H1 (cell line): Measurements from ENCODE around the gene ENPP1.

ENCODE experiments used
- EP300 ChIP-seq, 2 experiments: IDR thresholded peaks; 1 replicate in 1 of 2; 2 replicates in 1 of 2; pipeline ENCODE4 v1.6.1; 2011 to 2012; ENCODE audit warnings: low read depth in 2 of 2, low read length in 2 of 2, mild to moderate bottlenecking in 2 of 2, borderline replicate concordance in 1 of 2, inconsistent platforms in 1 of 2, moderate library complexity in 1 of 2
- EZH2 ChIP-seq: fragments of 200-600 bp; sonication (generic); IDR thresholded peaks from 2 replicates; pipeline ENCODE4 v1.7.1; 2012; ENCODE audit warnings: low read depth, mild to moderate bottlenecking, moderate library complexity, low read length, inconsistent platforms; ENCODE audit not compliant: severe bottlenecking
- RBBP5 ChIP-seq: IDR thresholded peaks from 2 replicates; pipeline ENCODE4 v1.7.1; 2012; ENCODE audit warnings: low read depth, mild to moderate bottlenecking, inconsistent platforms, low read length, moderate library complexity, borderline replicate concordance
- RNF2 ChIP-seq: fragments of 200-900, 300-1000 bp; sonication (generic); IDR thresholded peaks from 2 replicates; pipeline ENCODE4 v1.7.1; 2016; ENCODE audit warnings: borderline replicate concordance, low read depth, mild to moderate bottlenecking, antibody characterized with exemption, low read length; ENCODE audit not compliant: poor library complexity, severe bottlenecking; ENCODE audit errors: missing control alignments
- SRF ChIP-seq: IDR thresholded peaks from 2 replicates; pipeline ENCODE4 v1.6.1; 2011; ENCODE audit warnings: mild to moderate bottlenecking, low read depth, low read length, moderate library complexity
- TF ChIP-seq, protein P1 (sequence below), 3 experiments: IDR thresholded peaks; 1 replicate in 2 of 3; 2 replicates in 1 of 3; pipeline versions ENCODE4 v1.5.1 to v1.6.1; 2011; ENCODE audit warnings: low read length in 3 of 3, mild to moderate bottlenecking in 3 of 3, inconsistent platforms in 2 of 3, low read depth in 1 of 3, moderate library complexity in 1 of 3; ENCODE audit not compliant: insufficient read depth in 1 of 3; ENCODE audit errors: control extremely low read depth in 1 of 3
- TF ChIP-seq, protein P2 (sequence below): IDR thresholded peaks from 2 replicates; pipeline ENCODE4 v1.6.1; 2012; ENCODE audit warnings: inconsistent platforms

DNA sequence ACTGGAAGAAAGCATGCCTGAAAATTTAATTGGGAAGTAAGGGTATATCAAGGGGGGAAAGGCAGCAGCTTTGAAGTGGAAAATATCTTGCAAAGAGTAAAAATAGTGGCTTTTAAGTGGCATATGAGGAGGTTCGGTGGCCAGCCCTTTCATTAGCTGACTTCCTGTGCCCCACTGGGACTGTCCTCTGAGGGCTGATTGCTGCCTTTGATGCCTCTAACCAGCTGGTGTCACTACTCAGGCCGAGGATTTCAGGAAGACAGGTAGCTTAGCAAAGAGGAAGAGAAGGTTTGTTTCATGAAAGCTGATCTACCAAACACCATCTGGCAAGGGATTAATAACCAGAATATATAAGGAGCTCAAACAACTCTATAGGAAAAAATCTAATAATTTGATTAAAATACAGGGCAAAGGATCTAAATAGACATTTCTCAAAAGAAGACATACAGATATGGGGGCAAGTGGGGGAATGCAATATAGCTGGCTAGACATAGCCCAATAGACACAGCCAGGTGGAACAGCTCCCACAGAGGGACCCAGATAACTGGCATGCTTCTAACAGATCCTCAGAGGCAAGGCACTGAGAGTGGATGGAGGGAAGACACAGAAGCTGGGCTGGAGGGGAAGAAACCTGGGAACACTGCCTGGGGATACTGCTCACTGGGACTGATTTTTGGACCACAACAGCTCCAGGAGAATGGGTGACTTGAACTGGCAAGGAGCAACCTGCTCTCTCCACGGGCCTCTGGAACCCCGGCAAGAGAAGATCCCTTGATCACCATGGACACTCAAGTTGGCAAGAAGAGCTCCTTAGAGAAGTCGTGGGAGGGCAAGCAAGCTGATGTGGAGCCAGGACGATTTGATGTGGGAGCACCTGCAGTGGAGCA lies 110.2 kb downstream of the ENPP1 start:
- TF ChIP-seq, protein P1, sequence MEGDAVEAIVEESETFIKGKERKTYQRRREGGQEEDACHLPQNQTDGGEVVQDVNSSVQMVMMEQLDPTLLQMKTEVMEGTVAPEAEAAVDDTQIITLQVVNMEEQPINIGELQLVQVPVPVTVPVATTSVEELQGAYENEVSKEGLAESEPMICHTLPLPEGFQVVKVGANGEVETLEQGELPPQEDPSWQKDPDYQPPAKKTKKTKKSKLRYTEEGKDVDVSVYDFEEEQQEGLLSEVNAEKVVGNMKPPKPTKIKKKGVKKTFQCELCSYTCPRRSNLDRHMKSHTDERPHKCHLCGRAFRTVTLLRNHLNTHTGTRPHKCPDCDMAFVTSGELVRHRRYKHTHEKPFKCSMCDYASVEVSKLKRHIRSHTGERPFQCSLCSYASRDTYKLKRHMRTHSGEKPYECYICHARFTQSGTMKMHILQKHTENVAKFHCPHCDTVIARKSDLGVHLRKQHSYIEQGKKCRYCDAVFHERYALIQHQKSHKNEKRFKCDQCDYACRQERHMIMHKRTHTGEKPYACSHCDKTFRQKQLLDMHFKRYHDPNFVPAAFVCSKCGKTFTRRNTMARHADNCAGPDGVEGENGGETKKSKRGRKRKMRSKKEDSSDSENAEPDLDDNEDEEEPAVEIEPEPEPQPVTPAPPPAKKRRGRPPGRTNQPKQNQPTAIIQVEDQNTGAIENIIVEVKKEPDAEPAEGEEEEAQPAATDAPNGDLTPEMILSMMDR (IDR thresholded peaks at IDR 0.05; ENCODE audit: control extremely low read depth in 1 of 3, insufficient read depth in 1 of 3, low read depth in 1 of 3, low read length in 3 of 3), result no peak
- no peak for TF ChIP-seq RBBP5
- TF ChIP-seq, protein P2, sequence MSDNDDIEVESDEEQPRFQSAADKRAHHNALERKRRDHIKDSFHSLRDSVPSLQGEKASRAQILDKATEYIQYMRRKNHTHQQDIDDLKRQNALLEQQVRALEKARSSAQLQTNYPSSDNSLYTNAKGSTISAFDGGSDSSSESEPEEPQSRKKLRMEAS, result no peak
- TF ChIP-seq SRF, result no peak
- TF ChIP-seq EZH2, result no peak
- no peak for TF ChIP-seq RNF2
- TF ChIP-seq EP300 (IDR thresholded peaks at IDR 0.05; ENCODE audit: borderline replicate concordance in 1 of 2, low read depth in 2 of 2, low read length in 2 of 2), result no peak
